Measurements from ENCODE around the gene ASCC3.

Gene ASCC3

GRCh38 chr6:100809346-100809745 lies 71.8 kb downstream of the ASCC3 start:
- H3K4me3 ChIP-seq (ENCODE audit: low read length) = no peak overlapping the region
- DNase-seq (ENCODE audit: low read depth) = no peak
- TF ChIP-seq, protein P1, sequence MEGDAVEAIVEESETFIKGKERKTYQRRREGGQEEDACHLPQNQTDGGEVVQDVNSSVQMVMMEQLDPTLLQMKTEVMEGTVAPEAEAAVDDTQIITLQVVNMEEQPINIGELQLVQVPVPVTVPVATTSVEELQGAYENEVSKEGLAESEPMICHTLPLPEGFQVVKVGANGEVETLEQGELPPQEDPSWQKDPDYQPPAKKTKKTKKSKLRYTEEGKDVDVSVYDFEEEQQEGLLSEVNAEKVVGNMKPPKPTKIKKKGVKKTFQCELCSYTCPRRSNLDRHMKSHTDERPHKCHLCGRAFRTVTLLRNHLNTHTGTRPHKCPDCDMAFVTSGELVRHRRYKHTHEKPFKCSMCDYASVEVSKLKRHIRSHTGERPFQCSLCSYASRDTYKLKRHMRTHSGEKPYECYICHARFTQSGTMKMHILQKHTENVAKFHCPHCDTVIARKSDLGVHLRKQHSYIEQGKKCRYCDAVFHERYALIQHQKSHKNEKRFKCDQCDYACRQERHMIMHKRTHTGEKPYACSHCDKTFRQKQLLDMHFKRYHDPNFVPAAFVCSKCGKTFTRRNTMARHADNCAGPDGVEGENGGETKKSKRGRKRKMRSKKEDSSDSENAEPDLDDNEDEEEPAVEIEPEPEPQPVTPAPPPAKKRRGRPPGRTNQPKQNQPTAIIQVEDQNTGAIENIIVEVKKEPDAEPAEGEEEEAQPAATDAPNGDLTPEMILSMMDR (conservative IDR thresholded peaks at IDR 0.05; ENCODE audit: low read depth, low read length) = no peak

DNA sequence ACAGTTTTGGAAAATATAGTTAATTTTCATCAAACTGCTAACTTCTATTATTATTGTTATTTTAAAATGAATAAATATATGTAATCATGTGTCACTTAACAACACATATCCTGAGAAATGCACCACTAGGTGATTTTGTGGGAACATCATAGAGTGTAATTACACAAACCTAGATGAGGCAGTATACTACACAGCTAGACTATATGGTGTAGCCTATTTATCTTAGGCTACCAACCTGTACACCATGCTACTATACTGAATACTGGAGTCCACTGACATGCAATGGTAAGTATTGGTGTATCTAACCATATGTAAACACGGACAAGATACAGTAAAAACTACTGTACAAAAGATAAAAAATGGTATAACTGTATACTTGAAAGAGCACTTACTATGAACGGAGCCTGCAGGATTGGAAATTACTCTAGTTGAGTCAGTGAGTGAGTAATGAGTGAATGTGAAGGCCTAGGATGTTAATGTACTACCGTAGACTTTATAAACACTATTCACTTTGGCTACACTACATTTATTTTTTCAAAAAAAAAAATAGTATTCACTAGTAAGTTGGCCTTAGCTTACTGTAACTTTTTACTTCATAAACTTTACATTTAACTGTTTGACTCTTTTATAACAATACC lies 72.4 kb downstream of the ASCC3 start:
- no peak for DNase-seq (ENCODE audit: low read depth)
- H3K4me3 ChIP-seq (ENCODE audit: low read length) = no peak overlapping the region
- TF ChIP-seq, protein P1 (conservative IDR thresholded peaks at IDR 0.05; ENCODE audit: low read depth, low read length) = no peak

GRCh38 chr6:100806296-100806695 lies 74.8 kb downstream of the ASCC3 start:
- DNase-seq (ENCODE audit: low read depth) = no peak
- TF ChIP-seq, protein P1 (conservative IDR thresholded peaks at IDR 0.05; ENCODE audit: low read depth, low read length) = no peak
- H3K4me3 ChIP-seq (ENCODE audit: low read length) = no peak overlapping the region

- H3K4me3 ChIP-seq (ENCODE audit: low read length) = no peak overlapping the region
- TF ChIP-seq, protein P1 (conservative IDR thresholded peaks at IDR 0.05; ENCODE audit: low read depth, low read length) = no peak
- DNase-seq (ENCODE audit: low read depth) = no peak
Observed at GRCh38 chr6:100803264-100804045, 77.7 kb downstream of the ASCC3 start.

DNA sequence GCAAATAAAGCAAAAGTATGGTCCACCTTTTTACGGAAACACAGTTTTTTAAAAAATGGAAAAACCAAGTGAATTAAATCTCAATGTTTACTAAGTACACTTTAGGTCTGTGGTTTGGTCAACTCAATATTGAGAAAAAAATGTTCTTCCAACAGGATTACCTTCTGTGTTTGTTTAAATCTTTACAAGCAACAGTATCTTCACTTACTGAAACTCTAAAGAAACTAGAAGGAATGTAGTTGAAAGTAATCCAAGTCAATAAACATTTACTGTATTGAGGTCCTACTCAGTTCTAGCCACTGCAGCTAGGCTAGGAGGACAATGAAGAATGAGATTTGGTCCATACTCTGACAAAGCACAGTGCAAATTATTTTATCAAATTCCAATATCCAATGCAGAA lies 80.1 kb downstream of the ASCC3 start:
- H3K4me3 ChIP-seq (ENCODE audit: low read length) = no peak overlapping the region
- no peak for DNase-seq (ENCODE audit: low read depth)
- TF ChIP-seq, protein P1 (conservative IDR thresholded peaks at IDR 0.05; ENCODE audit: low read depth, low read length) = no peak

DNA sequence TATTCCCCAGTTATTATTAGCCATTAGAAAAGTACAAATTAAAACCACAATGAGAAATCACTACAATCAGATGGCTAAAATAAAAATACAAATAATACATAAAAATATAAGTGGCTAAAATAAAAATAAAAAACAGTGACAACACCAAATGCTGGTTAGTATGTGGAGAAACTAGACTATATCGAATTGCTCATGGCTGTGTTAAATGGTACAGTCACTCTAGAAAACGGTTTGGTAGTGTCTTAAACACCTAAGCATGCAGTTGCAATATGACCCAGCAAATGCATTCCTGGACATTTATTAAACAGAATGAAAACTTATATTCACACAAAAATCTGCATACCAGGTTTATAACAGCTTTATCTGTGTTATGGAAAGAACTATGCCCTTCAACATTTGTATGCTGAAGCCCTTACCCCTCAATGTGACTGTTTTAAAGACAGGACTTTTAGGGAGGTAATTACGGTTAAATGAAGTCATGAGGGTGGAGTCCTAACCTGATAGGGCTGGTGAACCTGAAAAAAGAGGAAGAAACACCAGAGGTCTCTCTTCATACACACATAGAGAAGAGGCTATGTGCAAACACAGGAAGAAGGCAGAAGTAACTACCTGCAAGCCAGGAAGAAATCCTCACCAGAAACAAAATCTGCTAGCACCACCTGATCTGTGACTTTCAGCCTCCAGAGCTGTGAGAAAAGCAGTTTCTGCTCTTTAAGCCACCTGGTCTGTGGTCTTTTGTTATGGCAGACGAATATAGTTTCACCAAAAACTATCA lies 84.9 kb downstream of the ASCC3 start:
- H3K4me3 ChIP-seq (ENCODE audit: low read length) = no peak overlapping the region
- DNase-seq (ENCODE audit: low read depth) = no peak
- TF ChIP-seq, protein P1 (conservative IDR thresholded peaks at IDR 0.05; ENCODE audit: low read depth, low read length) = no peak
